Endodermal cell (in vitro differentiated cells): Measurements from ENCODE around the gene SEMA3D. TPM values are rescaled to one million over a fixed set of nuclear protein-coding genes. Genes with fewer than 3 reads are reported as not detected.

Source experiments
- DNase-seq: peaks from one replicate; pipeline ENCODE4 v3.0.0-alpha.2; 2017
- H3K27ac ChIP-seq: 2 replicates; pipeline ENCODE4 v1.5.1; 2013; ENCODE audit warnings: mild to moderate bottlenecking, low read depth, low read length, moderate library complexity
- H3K27me3 ChIP-seq: 2 replicates; pipeline ENCODE4 v1.6.1; 2013; ENCODE audit warnings: mild to moderate bottlenecking, low read length, moderate library complexity; ENCODE audit not compliant: insufficient read depth, control insufficient read depth, poor library complexity, severe bottlenecking
- H3K36me3 ChIP-seq: 2 replicates; pipeline ENCODE4 v1.7.0; 2013; ENCODE audit warnings: mild to moderate bottlenecking, low read length, moderate library complexity; ENCODE audit not compliant: control insufficient read depth, insufficient read depth
- H3K4me1 ChIP-seq: one replicate; pipeline ENCODE4 v1.7.0; 2013; ENCODE audit warnings: low read length; ENCODE audit not compliant: control insufficient read depth, insufficient read depth
- H3K4me3 ChIP-seq: 2 replicates; pipeline ENCODE4 v1.5.1; 2013; ENCODE audit warnings: mild to moderate bottlenecking, low read length, moderate library complexity
- H3K9ac ChIP-seq: 2 replicates; pipeline ENCODE4 v1.6.1; 2013; ENCODE audit warnings: mild to moderate bottlenecking, low read length, moderate library complexity; ENCODE audit not compliant: poor library complexity, severe bottlenecking; ENCODE audit errors: extremely low read depth
- H3K9me3 ChIP-seq: 2 replicates; pipeline ENCODE4 v1.6.1; 2013; ENCODE audit warnings: mild to moderate bottlenecking, low read length, moderate library complexity; ENCODE audit not compliant: control insufficient read depth
- H3K27ac Mint-ChIP-seq: 2 replicates; pipeline ENCODE4 v1.8.0; 2020; ENCODE audit warnings: mixed read lengths
- H3K27me3 Mint-ChIP-seq: 2 replicates; pipeline ENCODE4 v1.8.0; 2021; ENCODE audit warnings: mild to moderate bottlenecking, mixed read lengths; ENCODE audit not compliant: insufficient read depth
- H3K36me3 Mint-ChIP-seq: 2 replicates; pipeline ENCODE4 v1.8.0; 2020; ENCODE audit warnings: low read depth, mixed read lengths
- H3K4me1 Mint-ChIP-seq: 2 replicates; pipeline ENCODE4 v1.8.0; 2020; ENCODE audit warnings: mixed read lengths
- H3K4me3 Mint-ChIP-seq: 2 replicates; pipeline ENCODE4 v1.8.0; 2020; ENCODE audit warnings: mild to moderate bottlenecking, moderate library complexity, mixed read lengths
- H3K9me3 Mint-ChIP-seq: 2 replicates; pipeline ENCODE4 v1.8.0; 2020; ENCODE audit warnings: mild to moderate bottlenecking, mixed read lengths
- WGBS, 2 experiments: methylation state at CpG; one replicate each; pipeline versions ENCODE4 v1.1.5 to v1.1.7; 2013; ENCODE audit warnings: missing lambda C conversion rate in 2 of 2, mixed read lengths in 1 of 2; ENCODE audit not compliant: insufficient coverage in 1 of 2, insufficient read length in 1 of 2; 5-methylcytosine and 5-hydroxymethylcytosine counted together
- total RNA-seq, 2 donors: library from RNA; stranded (reverse); fragmentation: NEBNext Ultra II Directional in 1 of 2; extraction: Animal tissue kit (Norgen Biotek cat#: 25700) in 1 of 2; gene quantifications; 2 replicates in 1 of 2; 3 replicates in 1 of 2; pipeline ENCODE4 v1.2.1, GENCODE V29; 2021
- TF ChIP-seq, protein P1 (sequence below): fragments of 200-600 bp; sonication (generic); conservative IDR thresholded peaks from 2 replicates; pipeline ENCODE4 v1.5.0; 2021; ENCODE audit warnings: antibody characterized with exemption, mild to moderate bottlenecking

Gene SEMA3D
- total RNA-seq, 2 donors from 2014 or later = 6.5 to 13.9 TPM

DNA sequence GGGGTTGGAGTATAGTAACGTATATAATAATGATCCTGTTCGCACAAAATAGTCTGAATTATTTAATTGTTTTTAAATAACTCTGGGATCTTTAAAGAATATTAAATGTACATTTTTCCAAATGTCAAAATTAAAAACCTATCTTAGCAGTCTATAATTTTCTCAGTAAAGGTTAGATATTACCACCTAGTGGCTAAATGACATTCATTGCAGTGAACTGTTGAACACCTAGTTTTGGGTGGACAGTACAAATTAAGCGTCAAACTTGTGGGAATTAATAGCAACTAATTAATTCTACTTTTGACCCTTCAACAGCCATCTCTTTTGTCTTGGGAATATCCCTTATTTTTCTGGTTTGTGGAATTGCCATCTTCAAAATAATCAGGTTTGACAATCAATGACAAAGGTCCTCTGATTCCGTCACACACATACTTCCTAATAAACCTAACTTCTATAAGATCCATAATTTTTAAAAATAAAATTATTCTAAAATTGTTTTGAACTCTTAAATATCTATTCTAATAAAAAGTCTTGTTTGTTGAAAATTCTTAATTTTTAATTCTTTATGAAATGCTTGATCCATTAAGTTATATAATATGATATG, 165.7 kb downstream of the SEMA3D start:
- Mint-ChIP-seq H3K27me3 (no peaks in the 10 kb centered on the region), H3K36me3 (no peaks in the 10 kb centered on the region), H3K9me3 (no peaks in the 10 kb centered on the region), H3K4me3 (no peak overlapping the region), H3K27ac (no peak overlapping the region), H3K4me1 (peaks cover 23% of the 10 kb centered on the region)
- DNase-seq = no peak
- 79 to 83% methylated on average over 1 to 2 of the region's 4 CpGs for WGBS, 2 experiments
- Histone ChIP-seq H3K9ac (no peak overlapping the region), H3K36me3 (no peaks in the 10 kb centered on the region), H3K9me3 (no peaks in the 10 kb centered on the region), H3K4me1 (peaks cover 14% of the 10 kb centered on the region), H3K27ac (no peak overlapping the region), H3K27me3 (no peaks in the 10 kb centered on the region), H3K4me3 (no peak overlapping the region)
- TF ChIP-seq, protein P1, sequence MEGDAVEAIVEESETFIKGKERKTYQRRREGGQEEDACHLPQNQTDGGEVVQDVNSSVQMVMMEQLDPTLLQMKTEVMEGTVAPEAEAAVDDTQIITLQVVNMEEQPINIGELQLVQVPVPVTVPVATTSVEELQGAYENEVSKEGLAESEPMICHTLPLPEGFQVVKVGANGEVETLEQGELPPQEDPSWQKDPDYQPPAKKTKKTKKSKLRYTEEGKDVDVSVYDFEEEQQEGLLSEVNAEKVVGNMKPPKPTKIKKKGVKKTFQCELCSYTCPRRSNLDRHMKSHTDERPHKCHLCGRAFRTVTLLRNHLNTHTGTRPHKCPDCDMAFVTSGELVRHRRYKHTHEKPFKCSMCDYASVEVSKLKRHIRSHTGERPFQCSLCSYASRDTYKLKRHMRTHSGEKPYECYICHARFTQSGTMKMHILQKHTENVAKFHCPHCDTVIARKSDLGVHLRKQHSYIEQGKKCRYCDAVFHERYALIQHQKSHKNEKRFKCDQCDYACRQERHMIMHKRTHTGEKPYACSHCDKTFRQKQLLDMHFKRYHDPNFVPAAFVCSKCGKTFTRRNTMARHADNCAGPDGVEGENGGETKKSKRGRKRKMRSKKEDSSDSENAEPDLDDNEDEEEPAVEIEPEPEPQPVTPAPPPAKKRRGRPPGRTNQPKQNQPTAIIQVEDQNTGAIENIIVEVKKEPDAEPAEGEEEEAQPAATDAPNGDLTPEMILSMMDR = peak; percentile 80

DNA sequence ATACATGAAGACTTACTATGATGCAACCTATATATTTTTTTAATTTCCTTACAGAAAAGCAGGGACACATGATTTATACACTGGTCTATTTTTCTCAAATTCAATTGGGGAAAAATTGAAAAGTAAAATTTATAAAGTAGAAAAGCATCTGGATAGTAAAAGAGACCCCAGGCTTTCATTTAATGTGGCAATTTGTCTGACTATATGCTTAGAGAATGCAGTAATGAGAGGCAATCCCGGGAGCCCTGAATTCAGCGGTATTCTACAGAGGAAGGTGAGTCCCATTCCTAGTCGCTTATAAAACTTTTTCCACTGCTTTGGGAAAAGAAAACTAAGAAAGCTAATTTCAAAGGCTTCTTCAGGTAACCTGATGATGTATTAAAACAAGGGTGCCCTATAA, 167.1 kb downstream of the SEMA3D start:
- no peaks in the 10 kb centered on the region for H3K27me3 Mint-ChIP-seq
- H3K4me3 Mint-ChIP-seq = no peak overlapping the region
- H3K9ac ChIP-seq = no peak overlapping the region
- H3K9me3 Mint-ChIP-seq = no peaks in the 10 kb centered on the region
- H3K27me3 ChIP-seq = no peaks in the 10 kb centered on the region
- WGBS, 2 experiments = 65 to 75% methylated on average over 3 of the region's 3 CpGs
- H3K36me3 ChIP-seq = no peaks in the 10 kb centered on the region
- H3K4me1 Mint-ChIP-seq = peaks cover 28% of the 10 kb centered on the region
- peak overlapping the region; percentile 29 for H3K27ac Mint-ChIP-seq
- H3K36me3 Mint-ChIP-seq = no peaks in the 10 kb centered on the region
- TF ChIP-seq, protein P1 = no peak
- H3K4me1 ChIP-seq = peaks cover 14% of the 10 kb centered on the region
- no peaks in the 10 kb centered on the region for H3K9me3 ChIP-seq
- H3K4me3 ChIP-seq = no peak overlapping the region
- no peak overlapping the region for H3K27ac ChIP-seq
- no peak for DNase-seq

DNA sequence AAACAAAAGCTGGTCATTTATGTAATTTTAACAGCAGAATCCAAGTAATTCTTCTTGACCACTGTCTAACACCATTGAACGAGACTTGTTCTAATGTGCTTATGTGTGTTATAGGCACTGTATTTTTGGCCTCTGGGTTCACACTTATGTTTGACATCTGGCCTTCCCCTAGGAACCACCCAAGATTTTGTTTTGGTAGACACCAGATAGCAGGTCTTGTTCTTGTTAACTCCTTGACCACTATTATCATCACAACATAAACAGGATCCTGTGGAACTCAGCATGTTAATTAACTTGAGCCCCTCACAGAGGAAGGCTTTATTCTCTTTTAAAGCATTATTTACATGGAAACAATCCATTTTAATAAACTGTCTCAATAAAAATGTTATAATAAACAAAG, 167.7 kb downstream of the SEMA3D start:
- H3K36me3 Mint-ChIP-seq = no peaks in the 10 kb centered on the region
- Histone ChIP-seq H3K4me3 (peak overlapping the region; percentile 43), H3K27me3 (no peaks in the 10 kb centered on the region), H3K9me3 (no peaks in the 10 kb centered on the region), H3K4me1 (peaks cover 14% of the 10 kb centered on the region), H3K9ac (no peak overlapping the region), H3K36me3 (no peaks in the 10 kb centered on the region), H3K27ac (no peak overlapping the region)
- 92% methylated on average over 1 of the region's 1 CpG; no CpG with 5 or more reads in 1 of the 2 experiments for WGBS, 2 experiments
- DNase-seq = no peak
- no peaks in the 10 kb centered on the region for H3K27me3 Mint-ChIP-seq
- peaks cover 28% of the 10 kb centered on the region for H3K4me1 Mint-ChIP-seq
- no peaks in the 10 kb centered on the region for H3K9me3 Mint-ChIP-seq
- H3K4me3 Mint-ChIP-seq = no peak overlapping the region
- no peak overlapping the region for H3K27ac Mint-ChIP-seq
- TF ChIP-seq, protein P1 = no peak
